ENCODE data around the gene FSTL3. TPM values are rescaled to one million over a fixed set of nuclear protein-coding genes. Genes with fewer than 3 reads are reported as not detected.

The FSTL3 gene
- total and polyA plus RNA-seq, 7 donors, result 4.3 to 30.3 (median 6.3) TPM

DNA sequence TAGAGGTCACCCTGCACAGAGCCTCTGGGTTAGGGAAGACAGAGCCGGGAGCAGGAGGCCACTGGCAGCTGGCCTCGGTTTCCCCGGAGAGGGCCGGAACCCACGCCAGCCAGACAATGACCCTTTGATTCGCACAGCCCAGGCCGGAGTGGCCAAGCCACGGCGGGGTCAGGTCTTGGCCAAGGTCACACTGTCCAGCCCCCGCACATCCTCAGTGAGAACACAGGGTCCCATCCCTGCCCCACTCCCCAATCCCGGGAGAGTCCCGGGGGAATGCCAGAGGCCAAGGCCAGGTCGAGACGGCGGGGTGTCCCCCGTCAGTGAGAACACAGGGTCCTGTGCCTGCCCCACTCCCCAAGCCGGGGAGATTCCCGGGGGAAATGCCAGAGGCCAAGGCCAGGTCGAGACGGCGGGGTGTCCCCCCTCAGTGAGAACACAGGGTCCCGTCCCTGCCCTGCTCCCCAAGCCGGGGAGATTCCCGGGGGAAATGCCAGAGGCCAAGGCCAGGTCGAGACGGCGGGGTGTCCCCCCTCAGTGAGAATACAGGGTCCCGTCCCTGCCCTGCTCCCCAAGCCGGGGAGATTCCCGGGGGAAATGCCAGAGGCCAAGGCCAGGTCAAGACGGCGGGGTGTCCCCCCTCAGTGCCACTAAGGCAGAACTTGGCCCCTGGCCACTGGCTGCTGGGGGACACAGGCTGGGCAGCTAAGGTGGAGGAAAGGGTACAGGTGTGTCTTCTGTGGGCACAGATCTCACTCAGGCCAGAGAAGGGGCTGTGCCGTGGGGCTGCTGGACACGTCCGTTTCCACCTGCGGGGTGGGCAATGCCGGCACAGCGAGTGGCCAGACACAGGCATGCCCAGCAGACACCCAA, 1.7 kb upstream of the FSTL3 start:
- H3K36me3 ChIP-seq (ENCODE audit: insufficient read depth in 1 of 2, low read depth in 1 of 2), result no peaks in the 10 kb centered on the region
- H3K4me1 ChIP-seq, result peaks cover 17% of the 10 kb centered on the region
- WGBS, 3 donors, result 50 to 57% (median 55%) methylated on average over 27 to 38 of the region's 38 CpGs
- H3K4me3 ChIP-seq, result no peak overlapping the region
- no peaks in the 10 kb centered on the region for H3K9me3 ChIP-seq
- DNase-seq (peak in 1 of 2 donors; percentile 56), ATAC-seq (no peak)
- intact Hi-C loops (cut with DNase I), result no loop called here
- no peak overlapping the region for H3K27ac ChIP-seq
- TF ChIP-seq, protein P1, sequence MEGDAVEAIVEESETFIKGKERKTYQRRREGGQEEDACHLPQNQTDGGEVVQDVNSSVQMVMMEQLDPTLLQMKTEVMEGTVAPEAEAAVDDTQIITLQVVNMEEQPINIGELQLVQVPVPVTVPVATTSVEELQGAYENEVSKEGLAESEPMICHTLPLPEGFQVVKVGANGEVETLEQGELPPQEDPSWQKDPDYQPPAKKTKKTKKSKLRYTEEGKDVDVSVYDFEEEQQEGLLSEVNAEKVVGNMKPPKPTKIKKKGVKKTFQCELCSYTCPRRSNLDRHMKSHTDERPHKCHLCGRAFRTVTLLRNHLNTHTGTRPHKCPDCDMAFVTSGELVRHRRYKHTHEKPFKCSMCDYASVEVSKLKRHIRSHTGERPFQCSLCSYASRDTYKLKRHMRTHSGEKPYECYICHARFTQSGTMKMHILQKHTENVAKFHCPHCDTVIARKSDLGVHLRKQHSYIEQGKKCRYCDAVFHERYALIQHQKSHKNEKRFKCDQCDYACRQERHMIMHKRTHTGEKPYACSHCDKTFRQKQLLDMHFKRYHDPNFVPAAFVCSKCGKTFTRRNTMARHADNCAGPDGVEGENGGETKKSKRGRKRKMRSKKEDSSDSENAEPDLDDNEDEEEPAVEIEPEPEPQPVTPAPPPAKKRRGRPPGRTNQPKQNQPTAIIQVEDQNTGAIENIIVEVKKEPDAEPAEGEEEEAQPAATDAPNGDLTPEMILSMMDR (IDR thresholded peaks at IDR 0.05), result no peak
- H3K27me3 ChIP-seq (ENCODE audit: insufficient read depth in 3 of 3, low read length in 2 of 3), result peaks cover 0 to 19% (median 17%) of the 10 kb centered on the region in 3 donors

DNA sequence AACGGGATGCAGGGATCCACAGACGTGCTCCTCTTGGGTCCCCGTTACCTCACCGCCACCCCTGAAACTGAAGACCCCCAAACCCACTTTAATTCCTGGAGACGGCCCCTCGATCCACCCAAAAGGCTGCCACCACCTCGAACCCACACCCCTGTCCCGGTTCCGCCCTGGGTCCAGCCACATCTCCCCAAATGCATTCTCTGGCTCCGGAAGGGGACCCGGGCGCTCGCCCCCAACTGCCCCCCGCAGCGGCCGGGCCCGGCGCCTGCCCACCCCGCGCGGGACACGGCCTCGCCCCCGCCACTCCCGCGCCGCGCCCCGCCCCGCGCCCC, 219 bp upstream of the FSTL3 start:
- H3K27ac ChIP-seq, result no peak overlapping the region
- DNase-seq, result no peak
- TF ChIP-seq, protein P1 (IDR thresholded peaks at IDR 0.05), result no peak
- H3K9me3 ChIP-seq, result no peaks in the 10 kb centered on the region
- intact Hi-C loops (cut with DNase I), result no loop called here
- 5 to 13% (median 9%) methylated on average over 6 to 31 of the region's 31 CpGs for WGBS, 3 donors
- peak overlapping the region; percentile 60 for H3K4me3 ChIP-seq
- peaks cover 0 to 19% (median 17%) of the 10 kb centered on the region in 3 donors for H3K27me3 ChIP-seq (ENCODE audit: insufficient read depth in 3 of 3, low read length in 2 of 3)
- no peak for ATAC-seq
- H3K4me1 ChIP-seq, result peaks cover 18% of the 10 kb centered on the region
- no peaks in the 10 kb centered on the region for H3K36me3 ChIP-seq (ENCODE audit: insufficient read depth in 1 of 2, low read depth in 1 of 2)

DNA sequence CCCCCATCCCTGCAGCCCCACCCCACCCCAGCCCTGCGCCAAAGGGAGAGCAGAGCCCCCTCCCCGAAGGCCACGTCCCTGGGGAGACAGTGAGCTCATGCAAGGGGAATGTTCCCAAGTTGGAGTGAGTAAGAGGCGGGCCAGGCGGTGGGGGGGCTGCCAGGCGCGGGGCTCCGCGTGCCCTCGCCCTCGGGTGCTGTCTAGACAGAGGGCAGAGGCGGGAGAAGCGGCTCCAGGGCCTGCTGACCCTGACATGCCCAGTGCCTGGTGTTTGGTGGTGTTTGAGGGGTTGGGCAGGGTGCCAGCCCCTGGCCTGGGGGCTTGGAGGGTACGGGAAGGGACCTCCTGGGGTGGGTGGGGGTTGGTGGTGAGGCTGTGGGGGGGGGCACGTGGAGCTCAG, 1.0 kb downstream of the FSTL3 start:
- Histone ChIP-seq H3K36me3 (ENCODE audit: insufficient read depth in 1 of 2, low read depth in 1 of 2) (no peaks in the 10 kb centered on the region), H3K4me1 (peaks cover 18% of the 10 kb centered on the region), H3K27me3 (ENCODE audit: insufficient read depth in 3 of 3, low read length in 2 of 3) (peaks cover 0 to 19% (median 17%) of the 10 kb centered on the region in 3 donors), H3K9me3 (no peaks in the 10 kb centered on the region), H3K4me3 (peak overlapping the region; percentile 60), H3K27ac (peak overlapping the region; percentile 41)
- 1 to 8% (median 2%) methylated on average over 14 to 15 of the region's 15 CpGs for WGBS, 3 donors
- DNase-seq (peak; percentile 87), ATAC-seq (peak in 3 of 4 donors; percentile 9 to 12 (median 11))
- intact Hi-C loops (cut with DNase I), result no loop called here
- TF ChIP-seq, protein P1 (IDR thresholded peaks at IDR 0.05), result no peak

DNA sequence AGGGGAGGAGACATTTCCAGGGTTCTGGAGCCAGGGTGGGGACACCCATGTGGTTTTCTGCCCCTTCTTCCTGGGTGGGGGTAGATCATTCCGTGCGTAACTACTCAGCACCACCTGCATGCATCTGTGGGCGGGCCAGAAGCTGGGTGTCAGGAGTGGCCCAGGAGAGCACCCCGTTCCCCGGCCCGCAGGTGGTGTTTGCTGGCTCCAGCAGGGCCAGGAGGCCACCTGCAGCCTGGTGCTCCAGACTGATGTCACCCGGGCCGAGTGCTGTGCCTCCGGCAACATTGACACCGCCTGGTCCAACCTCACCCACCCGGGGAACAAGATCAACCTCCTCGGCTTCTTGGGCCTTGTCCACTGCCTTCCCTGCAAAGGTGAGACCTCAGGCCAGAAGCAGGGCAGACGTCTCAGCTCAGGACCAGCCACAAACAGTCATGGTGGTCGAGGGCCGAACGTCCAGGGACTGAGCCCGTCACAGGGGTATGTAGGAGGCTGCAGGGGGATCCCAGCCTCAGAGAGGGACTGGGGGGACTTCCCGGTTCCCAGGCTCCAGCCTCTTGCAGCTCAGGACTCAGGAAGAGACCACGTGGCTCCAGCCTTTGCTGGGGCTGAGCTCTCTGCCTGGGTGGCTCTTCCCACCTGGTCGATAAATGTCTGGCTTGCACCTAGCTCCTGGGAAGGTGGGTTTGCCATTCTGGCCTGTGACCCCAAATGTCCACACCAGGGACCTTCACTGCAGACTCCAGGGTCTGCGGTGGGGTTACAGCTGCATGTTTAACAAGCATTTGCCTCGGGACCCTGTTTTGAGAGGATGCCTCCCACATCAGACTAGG, 1.6 kb downstream of the FSTL3 start:
- 32 to 56% (median 38%) methylated on average over 19 to 22 of the region's 22 CpGs for whole genome bisulfite sequencing, 3 donors
- Histone ChIP-seq H3K9me3 (no peaks in the 10 kb centered on the region), H3K27me3 (ENCODE audit: insufficient read depth in 3 of 3, low read length in 2 of 3) (peaks cover 0 to 19% (median 17%) of the 10 kb centered on the region in 3 donors), H3K4me1 (peaks cover 18% of the 10 kb centered on the region), H3K36me3 (ENCODE audit: insufficient read depth in 1 of 2, low read depth in 1 of 2) (no peaks in the 10 kb centered on the region), H3K4me3 (peak overlapping the region; percentile 60), H3K27ac (peak overlapping the region; percentile 41)
- no peak for ATAC-seq
- peak; percentile 25 to 56 for DNase-seq
- TF ChIP-seq, protein P1 (IDR thresholded peaks at IDR 0.05), result no peak
- intact Hi-C loops (cut with DNase I), result no loop called here

All from psoas muscle (tissue), 8 donors.